ENCODE data around the gene FBLN5.

- TF ChIP-seq, protein P1, sequence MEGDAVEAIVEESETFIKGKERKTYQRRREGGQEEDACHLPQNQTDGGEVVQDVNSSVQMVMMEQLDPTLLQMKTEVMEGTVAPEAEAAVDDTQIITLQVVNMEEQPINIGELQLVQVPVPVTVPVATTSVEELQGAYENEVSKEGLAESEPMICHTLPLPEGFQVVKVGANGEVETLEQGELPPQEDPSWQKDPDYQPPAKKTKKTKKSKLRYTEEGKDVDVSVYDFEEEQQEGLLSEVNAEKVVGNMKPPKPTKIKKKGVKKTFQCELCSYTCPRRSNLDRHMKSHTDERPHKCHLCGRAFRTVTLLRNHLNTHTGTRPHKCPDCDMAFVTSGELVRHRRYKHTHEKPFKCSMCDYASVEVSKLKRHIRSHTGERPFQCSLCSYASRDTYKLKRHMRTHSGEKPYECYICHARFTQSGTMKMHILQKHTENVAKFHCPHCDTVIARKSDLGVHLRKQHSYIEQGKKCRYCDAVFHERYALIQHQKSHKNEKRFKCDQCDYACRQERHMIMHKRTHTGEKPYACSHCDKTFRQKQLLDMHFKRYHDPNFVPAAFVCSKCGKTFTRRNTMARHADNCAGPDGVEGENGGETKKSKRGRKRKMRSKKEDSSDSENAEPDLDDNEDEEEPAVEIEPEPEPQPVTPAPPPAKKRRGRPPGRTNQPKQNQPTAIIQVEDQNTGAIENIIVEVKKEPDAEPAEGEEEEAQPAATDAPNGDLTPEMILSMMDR (conservative IDR thresholded peaks at IDR 0.05 in 1 of 2, IDR thresholded peaks at IDR 0.05 in 1 of 2; ENCODE audit: low read depth in 1 of 2, low read length in 2 of 2) = no peak
- TF ChIP-seq EZH2 (IDR thresholded peaks at IDR 0.05; ENCODE audit: low read length, missing control alignments) = no peak
Observed at GRCh38 chr14:91872517-91873470, 74.7 kb downstream of the FBLN5 start.

All from fibroblast of lung (primary cell).